GM19452 (cell line): Measurements from ENCODE around the gene MLLT6.

Experiments
- ATAC-seq: cut with Tn5 transposase; IDR thresholded peaks from one replicate; pipeline ENCODE4 v1.9.1; 2021; ENCODE audit not compliant: unreplicated experiment

Gene MLLT6

DNA sequence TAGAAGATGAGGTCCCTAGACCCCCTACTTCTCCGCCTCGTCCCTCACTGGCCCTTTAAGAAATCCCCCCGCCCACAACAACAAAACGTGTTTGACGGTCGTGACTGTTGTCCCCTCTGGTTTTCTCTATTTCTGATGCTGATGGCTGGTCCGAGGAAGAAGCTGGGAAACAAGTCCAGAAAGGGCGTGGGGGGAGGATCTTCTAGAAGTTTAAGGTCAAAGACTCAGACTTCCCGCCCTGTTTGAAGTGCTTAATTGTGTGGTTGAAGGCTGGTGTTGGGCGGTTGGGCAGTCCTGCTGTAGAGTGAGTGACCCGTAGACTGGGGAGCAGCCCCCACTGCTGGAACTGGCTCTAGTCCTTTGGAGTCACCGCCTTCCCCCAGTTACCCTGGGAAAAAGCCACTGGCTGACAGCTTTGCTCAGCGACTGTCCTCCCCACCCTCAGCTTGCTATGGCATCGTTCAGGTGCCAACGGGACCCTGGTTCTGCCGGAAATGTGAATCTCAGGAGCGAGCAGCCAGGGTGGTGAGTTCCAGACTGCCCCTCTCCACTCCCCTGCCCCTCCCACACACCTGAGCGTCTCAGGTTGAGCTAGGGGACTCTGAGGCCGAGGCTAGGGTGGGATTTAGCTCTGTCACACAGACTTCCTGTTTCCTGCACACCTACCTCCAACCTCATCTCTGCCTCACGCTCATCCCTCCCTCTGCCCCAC is 1.6 kb downstream of the MLLT6 start:
- no peak for ATAC-seq

DNA sequence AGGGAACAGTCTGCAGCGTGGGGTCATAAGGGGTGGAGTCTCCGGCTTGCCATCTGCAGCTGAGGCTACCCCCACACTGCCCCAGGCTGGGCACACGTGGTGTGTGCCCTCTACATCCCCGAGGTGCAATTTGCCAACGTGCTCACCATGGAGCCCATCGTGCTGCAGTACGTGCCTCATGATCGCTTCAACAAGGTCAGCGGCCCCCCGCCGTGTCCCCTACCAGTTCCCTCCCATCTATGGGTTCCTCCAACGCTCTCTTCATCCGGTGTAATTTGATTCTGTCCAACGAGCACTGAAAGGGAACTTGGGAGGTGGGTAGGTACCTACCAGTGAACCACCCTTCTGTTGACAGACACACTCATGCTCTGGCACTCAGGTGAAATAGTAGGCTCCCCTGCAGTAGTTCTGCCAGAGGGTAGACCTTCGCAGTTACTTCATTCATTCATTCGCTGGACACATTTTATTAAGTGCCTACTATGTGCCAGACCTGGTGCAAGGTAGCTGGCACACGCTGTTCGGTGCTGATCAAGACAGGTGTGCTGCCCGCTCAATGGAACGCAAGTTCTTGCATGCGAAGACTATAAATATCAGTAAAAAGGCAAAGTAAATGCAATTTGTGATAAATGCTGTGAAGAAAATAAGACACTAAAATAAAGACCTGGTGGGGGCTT is 2.7 kb downstream of the MLLT6 start:
- no peak for ATAC-seq

DNA sequence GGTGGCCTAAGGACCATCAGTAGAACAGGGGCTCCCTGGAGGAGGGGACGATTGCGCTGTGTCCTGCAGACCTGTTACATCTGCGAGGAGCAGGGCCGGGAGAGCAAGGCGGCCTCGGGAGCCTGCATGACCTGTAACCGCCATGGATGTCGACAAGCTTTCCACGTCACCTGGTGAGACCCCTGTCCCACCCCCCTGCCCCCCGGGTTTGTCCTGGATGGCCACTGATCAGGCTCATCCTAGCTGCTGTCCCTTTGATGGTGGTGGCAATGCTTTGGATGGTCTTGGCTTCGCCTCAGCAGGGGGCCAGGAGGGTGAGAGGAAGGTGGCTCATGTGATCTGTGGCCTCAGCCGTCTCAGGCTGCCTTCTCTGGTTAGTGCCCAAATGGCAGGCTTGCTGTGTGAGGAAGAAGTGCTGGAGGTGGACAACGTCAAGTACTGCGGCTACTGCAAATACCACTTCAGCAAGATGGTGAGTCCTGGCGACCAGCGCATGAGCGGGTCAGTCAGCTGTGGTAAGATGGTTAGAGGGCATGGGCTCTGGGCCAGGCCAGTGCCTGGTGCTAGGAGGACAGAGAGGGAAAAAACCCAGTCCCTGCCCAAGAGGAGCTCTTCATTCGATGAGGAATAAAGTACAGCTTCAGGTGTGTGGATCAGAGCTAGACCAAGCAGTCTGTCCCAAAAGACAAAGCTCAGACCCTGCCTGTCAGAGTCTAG is 4.2 kb downstream of the MLLT6 start:
- no peak for ATAC-seq

DNA sequence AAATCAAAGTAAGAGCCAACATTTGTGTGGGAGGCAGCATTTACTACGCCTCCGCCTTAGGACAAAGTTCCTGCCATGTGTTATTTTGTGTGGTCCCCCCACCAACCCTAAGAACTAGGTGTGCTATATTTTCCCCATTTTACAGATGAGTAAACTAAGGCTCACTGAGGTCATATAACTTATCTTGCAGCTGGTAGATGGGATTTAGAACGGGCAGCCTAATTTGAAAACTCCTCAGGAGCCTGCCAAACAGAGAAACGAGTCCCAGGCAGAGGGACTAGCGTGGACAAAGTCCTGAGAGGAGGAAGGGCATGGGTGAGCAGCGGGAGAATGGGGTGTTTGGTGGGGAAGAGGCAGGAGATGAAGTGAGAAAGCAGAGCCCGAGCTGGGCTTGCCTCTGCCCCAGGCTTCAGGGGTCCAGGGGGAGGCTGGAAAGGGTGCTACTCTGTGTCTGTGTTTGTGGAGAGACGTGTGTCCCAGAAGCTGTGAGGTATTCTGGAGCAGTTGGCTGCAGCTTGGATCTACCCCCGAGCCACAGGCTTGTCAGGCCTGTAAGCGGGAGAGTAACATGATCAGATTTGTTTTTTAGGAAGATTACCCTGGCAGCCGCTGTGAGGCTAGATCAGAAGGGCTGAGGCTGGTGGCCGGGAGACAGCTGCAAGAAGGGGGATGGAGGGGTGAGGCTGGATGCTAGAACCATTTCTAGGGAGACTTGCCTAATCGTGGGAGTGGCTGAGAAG is 5.0 kb downstream of the MLLT6 start:
- no peak for ATAC-seq

DNA sequence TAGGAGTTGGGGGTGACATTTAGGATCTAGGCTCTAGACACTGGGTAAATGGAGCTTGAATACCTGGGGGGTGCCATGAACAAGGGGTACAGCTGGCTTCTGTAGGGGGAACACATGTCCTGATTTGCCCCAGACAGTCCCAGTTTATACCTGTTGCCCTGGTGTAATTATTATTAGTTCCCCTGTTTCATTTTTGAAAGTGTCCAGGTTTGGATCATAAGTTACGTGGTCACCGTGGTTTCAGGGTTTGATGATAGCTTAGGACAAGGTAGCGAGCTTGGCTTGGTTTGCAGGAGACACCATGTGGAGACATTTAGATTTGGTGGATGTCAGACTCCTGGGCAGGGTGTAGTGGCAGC is 5.5 kb downstream of the MLLT6 start:
- ATAC-seq: no peak

DNA sequence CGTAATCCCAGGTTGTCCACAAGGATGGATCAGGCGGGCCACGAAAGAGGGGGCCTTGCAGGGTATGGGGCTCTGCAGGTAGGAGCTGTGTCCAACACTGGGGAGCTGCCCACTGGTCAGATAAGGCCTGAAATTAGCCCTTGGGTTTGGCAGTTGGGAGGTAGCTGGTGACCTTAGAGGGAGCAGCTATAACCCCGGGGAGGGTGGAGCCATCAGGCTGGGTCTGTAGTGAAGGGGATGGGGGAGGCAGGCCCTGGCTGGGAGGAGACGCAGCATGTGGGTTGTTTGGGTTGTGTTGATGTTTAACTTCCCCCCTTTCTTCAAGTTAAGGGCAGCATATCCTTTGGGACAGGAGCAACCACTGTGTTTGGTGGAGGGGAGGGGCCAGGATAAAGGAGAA is 5.9 kb downstream of the MLLT6 start:
- no peak for ATAC-seq

DNA sequence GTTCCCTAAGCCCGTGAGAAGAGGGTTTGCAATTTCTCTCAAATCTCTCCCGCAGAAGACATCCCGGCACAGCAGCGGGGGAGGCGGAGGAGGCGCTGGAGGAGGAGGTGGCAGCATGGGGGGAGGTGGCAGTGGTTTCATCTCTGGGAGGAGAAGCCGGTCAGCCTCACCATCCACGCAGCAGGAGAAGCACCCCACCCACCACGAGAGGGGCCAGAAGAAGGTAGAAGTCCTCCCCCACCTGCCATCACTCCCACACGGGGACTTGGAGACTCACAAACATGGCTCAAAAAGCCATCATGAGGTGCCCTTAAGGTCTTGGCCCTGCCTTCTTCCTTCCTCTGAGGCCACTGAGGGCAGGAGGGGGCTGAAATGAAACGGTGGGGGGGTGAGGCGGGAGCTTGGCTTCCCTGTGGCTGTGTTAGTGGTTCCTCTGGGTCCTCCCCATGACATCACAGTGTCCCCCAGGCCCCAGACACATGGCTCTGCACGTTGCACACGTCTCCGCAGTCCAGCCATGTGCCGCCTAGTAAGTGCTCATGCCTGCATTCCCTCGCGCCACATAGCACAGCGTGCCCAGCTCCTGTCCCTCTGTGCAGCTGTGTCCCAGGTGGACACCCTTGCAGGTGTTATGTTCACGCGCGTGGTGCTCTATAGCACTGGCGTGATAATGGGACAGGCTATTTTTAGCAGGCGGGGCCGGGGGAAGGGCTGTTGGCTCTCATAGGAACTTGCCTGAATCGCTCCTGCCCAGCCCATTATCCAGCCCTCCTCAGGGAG is 6.9 kb downstream of the MLLT6 start:
- ATAC-seq: no peak

DNA sequence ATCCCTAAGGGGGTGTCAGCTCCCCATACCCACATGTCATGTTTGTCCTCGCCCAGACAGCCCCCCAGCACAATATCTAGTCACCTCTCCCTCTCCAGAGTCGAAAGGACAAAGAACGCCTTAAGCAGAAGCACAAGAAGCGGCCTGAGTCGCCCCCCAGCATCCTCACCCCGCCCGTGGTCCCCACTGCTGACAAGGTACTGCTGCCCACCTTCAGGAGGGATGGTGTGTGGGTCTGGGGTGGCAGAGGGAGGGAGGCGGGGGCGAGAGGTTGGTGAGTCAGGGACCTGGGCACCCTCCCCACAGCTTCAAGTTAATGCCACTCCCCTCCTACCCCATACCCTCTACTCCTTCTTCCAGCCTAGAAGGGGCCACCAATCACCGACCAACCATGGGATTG is 7.5 kb downstream of the MLLT6 start:
- no peak for ATAC-seq

DNA sequence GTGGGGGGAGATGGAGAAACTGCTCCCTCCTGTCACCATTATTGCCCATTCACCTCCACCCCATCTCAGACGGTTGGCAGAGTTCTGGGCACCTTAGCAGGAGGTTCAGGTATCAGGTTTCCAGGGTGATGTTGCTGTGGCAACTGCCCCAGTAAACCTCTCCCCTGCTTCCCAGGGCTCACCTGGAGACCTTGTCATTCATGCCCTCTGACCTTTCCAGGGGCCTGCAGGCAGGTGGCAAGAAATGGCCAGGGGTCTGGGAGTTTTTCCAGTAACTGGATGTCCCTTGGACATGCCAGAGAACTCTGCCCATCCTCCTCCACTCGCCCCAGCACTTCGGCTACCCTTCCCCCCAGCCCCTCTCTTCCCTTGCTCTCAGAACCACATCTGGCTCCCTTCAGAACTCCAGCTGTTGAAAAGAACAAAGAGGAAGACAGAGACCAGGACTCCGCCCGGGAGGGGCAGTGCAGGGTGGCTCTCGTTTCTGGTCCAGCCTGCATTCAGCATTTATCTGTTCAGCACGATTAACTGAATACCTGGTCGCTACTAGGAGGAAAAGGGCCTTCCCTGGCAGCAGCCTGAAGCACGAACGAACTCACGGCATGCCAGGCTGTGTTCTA is 8.5 kb downstream of the MLLT6 start:
- no peak for ATAC-seq

DNA sequence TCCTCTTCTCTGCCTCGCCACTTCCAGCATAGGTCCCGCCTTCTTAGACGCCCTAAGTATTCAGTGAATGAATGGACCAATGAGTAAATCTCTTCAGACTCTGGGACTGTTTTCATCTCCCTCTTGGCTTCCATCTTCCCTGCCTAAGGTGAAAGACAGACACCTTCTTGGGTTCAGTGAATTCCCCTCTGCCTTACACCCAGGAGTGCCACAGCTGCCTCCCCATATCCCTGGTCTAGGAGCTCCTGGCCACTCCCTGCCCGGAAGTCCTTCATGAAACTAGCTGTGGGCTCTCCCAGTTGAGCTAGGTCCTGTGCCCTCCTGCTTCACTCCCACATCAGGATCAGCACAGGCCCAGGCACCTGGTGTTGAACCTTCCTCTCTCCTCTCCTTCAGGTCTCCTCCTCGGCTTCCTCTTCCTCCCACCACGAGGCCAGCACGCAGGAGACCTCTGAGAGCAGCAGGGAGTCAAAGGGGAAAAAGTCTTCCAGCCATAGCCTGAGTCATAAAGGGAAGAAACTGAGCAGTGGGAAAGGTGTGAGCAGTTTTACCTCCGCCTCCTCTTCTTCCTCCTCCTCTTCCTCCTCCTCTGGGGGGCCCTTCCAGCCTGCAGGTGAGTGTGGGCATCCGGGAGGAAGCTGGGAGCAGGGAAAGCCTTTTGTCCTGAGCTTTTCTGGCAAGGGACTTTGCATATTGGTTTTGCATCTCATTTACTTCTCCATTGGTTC is 10.3 kb downstream of the MLLT6 start:
- ATAC-seq: no peak

DNA sequence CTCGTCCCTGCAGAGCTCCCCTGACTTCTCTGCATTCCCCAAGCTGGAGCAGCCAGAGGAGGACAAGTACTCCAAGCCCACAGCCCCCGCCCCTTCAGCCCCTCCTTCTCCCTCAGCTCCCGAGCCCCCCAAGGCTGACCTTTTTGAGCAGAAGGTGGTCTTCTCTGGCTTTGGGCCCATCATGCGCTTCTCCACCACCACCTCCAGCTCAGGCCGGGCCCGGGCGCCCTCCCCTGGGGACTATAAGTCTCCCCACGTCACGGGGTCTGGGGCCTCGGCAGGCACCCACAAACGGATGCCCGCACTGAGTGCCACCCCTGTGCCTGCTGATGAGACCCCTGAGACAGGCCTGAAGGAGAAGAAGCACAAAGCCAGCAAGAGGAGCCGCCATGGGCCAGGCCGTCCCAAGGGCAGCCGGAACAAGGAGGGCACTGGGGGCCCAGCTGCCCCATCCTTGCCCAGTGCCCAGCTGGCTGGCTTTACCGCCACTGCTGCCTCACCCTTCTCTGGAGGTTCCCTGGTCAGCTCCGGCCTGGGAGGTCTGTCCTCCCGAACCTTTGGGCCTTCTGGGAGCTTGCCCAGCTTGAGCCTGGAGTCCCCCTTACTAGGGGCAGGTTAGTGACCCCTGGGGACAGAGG is 11.4 kb downstream of the MLLT6 start:
- ATAC-seq: no peak

DNA sequence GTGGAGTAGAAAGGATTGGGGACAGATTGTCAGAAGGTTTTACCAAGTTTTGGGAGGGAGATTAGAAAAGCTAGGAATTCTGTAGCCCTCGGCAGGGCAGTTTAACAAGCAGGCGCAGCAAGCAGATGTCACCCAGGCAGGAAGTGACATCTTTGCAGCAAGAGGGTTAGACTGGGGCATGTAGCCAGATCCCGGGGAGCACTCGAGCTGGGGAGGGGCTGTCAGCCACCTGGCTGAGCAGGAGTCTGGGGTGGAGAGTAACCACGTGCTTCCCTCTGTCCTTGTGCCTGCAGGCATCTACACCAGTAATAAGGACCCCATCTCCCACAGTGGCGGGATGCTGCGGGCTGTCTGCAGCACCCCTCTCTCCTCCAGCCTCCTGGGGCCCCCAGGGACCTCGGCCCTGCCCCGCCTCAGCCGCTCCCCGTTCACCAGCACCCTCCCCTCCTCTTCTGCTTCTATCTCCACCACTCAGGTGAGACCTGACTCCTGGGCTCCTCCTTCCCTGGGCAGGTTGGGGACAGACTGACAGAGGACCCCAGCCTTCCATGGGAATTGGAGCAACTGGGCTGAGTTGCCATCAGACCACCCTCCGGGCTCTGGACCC is 12.2 kb downstream of the MLLT6 start:
- no peak for ATAC-seq

DNA sequence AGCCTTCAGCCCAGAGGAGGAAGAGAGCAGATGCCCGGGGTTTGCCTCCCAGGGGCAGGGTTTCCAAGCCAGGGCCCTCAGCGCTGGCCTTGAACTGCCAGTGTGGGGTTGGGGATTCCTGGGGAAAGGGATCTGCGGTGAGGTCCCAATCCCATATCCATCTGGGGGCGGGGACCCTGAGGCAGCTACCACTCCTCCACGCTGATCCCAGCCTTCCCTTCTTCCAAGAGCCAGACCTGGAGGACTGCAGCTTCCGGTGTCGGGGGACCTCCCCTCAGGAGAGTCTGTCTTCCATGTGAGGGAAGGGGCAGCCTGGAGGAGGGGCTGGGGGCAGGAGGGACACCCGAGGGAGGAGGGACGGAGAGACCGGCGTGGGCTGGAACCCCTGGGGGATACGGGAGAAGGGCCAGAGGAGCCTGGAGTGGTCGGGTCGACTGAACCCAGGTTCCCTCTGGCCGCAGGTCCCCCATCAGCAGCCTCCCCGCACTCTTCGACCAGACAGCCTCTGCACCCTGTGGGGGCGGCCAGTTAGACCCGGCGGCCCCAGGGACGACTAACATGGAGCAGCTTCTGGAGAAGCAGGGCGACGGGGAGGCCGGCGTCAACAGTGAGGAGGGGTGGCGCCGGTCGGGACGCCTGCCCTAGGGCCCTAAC is 14.3 kb downstream of the MLLT6 start:
- no peak for ATAC-seq

DNA sequence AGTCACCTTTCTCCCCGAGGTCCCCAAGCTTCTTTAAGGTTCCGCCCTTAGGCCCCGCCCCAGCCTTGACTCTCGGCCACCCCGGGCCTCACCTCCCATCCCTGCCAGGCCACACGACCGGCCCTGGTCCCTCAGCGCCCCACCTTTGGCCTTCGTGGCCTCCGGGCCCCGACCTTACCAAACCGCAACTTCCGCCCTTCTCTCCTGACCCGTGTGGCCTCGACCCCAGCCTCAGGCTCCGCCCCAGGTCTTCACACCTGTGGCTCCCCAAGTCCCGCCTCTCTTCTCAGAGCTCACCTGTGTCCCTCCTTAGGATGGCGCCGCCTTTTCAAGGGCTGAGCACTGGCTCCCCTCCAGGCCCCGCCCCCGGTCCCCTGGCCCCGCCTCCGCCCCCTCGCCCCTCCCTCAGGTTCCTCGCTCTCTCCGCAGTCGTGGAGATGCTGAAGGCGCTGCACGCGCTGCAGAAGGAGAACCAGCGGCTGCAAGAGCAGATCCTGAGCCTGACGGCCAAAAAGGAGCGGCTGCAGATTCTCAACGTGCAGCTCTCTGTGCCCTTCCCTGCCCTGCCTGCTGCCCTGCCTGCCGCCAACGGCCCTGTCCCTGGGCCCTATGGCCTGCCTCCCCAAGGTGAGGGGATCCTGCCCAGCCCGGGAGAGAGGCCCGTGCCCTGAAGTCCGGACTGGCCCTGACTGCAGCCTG is 15.0 kb downstream of the MLLT6 start:
- ATAC-seq: no peak

DNA sequence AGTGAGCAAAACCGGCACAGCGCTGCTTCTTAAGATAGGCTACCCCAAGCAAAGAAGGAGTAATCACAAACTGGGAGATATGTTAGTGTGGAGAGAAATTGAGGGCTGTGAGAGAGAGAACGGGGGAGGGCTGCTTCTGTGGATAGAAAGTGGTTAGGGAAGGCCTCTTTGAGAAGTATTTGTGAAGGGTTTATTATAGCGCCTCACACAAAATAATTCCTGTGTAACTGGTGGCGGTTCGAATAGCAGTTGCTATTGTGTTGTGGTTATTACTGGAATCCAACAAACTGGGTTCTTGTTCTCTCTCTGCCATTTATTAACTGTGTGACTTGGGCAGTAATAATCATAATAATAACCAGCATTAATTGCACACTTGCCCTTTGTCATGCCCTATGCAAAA is 15.9 kb downstream of the MLLT6 start:
- no peak for ATAC-seq

DNA sequence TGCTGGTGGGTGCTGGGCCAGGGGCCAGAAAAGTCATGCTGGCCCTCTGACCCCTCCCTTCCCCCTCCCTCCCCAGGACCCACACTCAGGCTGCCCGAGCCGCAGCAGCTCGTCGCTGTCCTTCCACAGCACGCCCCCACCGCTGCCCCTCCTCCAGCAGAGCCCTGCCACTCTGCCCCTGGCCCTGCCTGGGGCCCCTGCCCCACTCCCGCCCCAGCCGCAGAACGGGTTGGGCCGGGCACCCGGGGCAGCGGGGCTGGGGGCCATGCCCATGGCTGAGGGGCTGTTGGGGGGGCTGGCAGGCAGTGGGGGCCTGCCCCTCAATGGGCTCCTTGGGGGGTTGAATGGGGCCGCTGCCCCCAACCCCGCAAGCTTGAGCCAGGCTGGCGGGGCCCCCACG is 16.7 kb downstream of the MLLT6 start:
- no peak for ATAC-seq

DNA sequence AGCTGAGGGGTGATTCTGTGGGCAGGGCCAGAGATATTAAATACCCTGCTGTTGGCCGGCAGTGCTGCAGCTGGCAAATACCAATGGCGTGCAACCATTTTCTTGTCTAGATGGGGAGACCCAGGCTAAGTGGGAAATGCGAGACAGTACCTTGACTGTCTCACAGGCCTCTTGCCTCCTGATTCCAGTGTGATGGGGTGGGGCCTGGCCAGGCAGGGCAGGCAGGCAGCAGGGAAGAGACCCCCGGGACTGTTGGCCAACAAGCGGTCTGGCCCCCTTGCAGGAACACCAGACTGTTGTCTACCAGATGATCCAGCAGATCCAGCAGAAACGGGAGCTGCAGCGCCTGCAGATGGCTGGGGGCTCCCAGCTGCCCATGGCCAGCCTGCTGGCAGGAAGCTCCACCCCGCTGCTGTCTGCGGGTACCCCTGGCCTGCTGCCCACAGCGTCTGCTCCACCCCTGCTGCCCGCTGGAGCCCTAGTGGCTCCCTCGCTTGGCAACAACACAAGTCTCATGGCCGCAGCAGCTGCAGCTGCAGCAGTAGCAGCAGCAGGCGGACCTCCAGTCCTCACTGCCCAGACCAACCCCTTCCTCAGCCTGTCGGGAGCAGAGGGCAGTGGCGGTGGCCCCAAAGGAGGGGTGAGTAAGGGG is 19.4 kb downstream of the MLLT6 start:
- ATAC-seq: no peak
